HG03108 (cell line): ENCODE data around the gene ST6GAL1.
"Not testable (repeated sequence)": the region's sequence is repeated elsewhere in the genome, so short reads cannot be mapped to it uniquely, and the experiment has no call there.

ENCODE experiments used
- ATAC-seq: cut with Tn5 transposase; IDR thresholded peaks from one replicate; pipeline ENCODE4 v1.9.1; 2021; ENCODE audit warnings: moderate library complexity; ENCODE audit not compliant: unreplicated experiment

Gene ST6GAL1

DNA sequence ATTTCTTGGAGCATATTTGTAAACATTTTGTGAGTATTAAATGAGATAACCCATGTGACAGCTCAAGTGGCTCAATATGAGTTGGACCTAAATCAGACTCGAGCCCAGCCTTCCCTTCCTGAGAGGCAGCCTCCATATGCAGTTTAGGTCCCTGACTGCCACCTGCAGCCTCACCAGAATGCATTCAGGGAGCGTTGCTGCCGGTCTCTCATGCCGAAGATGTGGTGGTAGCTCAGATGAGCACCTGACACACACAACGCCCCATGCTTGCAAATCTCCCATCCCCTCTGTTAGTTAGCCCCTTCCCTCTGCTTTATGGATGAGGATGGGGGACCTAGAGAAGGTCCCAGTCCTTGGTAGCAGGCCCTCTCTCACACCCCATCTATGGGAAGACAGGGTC is 9.2 kb downstream of the ST6GAL1 start:
- no peak for ATAC-seq

DNA sequence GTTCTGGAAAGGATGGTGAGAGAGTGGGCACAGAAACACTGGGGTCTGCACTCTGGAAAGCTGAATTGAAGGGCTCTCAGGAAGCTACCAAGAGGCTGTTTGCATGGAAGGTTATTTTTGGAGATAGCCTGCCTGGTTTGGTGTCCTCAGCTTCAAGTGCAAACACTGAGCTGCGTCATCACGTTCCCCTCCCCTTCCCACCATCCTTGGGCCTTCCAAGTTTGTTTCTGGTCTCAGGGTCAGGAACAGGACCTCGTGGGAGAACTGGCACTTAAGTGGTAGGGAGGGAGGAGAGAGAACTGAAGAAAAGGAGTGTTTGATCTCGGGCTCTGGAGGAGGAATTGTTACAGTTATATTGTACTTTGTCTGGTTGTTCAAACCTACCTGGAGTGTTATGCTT is 10.6 kb downstream of the ST6GAL1 start:
- ATAC-seq, result no peak

DNA sequence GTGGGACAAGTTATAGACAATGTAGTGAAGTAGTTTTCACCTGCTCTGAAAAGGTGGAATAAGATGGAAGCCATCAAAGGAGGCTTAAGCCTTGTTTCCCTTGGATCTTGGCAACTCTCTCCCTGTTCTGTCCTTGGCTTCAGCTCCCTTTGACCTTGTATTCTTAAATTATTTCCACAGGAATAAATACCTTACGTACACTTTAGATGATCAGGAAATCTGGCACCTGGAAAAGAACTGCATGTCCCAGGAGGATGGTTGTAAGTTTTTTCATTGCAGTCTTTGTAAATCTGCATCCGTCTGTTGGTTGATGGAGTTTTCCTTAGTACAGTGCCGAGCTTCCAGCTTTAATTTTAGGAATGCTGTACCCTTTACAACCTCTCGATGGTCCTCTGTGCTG is 11.8 kb downstream of the ST6GAL1 start:
- no peak for ATAC-seq

DNA sequence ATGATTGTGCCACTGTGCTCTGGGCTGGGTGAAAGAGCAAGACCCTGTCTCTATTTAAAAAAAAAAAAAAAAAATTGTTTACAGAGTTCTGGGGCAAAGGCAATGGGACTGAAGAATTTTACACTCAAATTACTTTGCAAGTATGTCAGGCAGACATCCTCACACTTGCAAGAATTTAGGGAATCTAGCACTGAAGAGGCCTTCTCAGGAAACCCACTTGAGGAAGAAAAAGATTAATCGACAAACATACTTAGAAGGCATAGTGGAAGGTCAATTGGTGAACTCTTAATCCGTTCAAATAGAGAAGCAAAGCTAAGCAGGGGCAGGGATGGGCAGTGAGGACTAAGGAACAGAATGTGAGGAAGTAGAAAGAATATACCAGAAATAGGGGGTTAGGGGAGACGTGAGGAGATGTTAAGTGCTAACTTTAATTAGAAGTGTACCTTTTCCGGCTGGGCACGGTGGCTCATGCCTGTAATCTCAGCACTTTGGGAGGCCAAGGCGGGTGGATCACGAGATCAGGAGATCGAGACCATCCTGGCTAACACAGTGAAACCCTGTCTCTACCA is 15.0 kb downstream of the ST6GAL1 start:
- no peak for ATAC-seq

DNA sequence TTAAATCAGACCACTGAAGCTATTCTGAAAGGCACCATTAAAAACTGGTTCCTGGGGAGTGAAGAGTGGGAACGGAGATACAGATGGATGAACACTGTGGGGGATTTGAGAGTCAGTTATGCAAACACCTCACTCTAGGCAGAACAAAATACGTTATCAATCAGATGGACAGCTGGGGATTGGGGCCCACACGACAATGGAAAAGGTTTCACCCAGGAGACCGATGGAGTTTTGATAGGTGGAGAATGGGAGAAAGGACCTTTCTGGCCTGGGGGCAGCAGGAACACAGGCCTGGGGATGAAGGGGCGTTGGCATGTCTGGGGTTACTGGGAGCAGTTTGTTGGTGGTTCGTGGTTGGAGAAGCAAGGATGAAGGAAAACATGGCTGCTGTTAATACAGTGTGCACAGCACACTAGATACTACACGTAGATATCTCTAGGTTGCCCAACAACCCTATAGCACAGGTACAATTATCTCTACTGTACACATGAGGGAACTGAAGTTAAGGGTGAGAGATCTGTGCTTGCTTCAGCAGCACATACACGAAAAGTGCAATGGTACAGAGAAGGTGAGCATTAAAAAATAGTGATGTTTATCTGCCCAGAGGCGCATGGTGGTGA is 16.5 kb downstream of the ST6GAL1 start:
- peak; percentile 75 for ATAC-seq

DNA sequence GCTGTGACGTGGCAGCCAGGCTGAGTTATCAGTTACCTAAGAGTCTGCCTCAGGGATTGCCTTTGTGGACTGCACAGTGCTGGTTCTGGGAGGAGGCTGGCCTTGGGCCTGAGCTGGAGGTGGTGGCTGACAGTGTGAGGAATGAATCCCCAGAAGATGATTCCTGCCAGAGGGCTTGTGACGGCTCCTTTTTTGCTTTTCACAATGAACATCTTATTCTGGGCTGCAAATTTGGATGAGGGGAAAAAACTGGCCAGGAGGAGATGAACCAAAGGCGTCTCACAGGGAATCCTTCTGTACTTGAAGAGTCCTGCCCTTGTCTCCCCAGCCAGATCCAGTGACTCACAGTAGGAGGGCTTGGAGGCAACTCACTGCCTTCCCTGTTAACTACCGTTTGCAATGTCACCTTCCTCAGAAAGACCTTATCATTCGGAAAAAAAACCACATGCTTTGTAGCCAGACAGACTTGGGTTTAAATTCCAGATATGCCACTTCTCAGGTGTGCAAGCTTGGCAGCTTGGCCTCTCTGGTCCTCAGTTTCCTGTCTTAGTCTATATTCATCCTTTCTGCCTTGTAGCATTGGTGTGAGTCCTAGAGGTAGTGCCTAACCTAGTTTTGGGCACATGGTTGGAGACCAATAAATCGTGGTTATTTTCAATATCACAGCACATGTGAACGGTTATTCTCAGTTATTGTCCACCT is 19.1 kb downstream of the ST6GAL1 start:
- no peak for ATAC-seq

DNA sequence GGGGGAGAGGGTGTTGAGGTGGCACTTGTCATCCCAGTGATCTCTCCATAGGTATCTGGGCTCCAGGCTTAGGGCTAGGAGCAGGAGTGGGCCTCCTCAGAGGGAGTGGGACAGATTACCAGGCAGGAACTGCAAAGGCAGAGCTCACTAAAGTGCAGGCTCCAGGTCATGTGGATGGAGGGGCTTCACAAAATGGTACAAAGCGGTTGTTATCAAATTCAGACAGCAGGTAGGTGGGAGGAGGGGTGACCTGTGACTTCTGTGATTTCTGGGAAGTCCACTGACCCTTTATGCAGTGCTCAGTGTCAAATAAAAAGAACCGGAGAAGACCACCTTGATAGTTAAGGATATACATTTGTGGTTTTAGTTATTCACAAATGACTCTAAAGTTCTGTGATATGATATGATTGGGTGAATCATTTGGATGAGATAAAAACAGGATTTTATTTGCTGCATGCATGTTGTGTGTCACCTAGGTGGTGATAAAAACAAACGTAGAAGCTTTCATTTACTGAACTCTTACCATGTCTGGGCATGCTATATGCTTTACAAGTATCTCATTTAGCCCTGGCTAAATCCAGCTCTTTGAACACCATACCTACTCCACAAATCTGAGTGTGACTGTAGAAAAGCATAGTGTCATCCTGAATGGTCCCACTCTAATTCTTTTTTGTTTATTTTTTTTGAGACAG is 20.2 kb downstream of the ST6GAL1 start:
- ATAC-seq, result no peak

DNA sequence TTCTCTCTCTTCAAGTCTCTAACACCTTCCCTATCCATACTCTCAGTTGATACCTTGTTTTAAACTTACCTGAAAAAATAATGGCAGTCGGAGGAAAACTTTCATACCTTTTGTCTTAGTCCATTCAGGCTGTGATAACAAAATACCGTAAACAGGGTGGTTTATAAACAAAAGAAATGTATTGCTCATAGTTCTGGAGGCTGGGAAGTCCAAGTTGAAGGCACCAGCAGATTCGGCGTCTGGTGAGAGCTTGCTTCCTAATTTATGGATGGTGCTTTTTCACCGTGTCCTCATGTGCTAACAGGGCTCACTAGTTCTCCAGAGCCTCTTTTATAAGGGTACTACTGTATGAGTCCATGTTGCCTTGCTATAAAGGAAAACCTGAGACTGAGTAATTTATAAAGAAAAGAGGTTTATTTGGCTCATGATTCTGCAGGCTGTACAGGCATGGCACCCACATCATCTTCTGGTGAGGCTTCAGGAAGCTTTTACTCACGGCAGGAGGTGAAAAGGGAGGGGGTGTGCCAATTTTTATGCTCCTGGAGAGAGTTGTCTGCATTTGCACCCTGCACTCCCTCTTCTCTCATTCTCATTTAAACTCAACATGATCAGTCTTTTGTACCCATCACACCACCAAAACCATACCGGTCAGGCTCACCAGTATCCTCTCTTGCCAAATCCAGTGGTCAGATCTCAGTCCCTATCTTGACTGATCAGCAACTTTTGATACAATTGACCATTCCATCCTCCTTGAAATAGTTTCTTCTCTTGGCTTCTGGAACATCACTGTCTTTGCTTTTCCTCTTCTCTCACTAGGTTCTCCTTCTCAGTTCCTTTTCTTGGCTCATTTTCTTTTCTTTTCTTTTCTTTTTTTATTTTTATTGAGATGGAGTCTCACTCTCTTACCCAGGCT is 21.6 kb downstream of the ST6GAL1 start:
- no peak for ATAC-seq

DNA sequence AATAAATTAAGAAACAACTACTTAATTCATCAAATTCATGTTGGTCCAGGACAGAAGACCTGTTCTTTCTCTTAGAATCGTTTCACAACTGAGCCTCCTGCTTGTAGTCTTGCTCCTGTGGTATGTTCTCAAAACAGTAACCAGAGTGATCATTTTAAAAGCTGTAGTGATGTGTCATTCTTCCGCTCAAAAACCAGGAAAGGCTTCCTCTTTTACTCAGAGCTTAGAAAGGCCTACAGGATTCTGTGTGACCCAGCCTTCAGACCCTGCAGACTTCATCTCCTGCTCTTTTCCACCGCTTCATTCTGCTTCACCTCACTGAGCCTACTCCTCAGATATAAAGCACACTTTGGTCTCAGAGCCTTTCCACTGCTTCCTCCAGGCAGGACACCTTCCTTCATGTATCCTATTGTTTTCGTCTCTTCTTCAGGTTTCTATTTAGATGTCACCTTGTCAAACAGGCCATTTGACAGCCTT is 22.7 kb downstream of the ST6GAL1 start:
- peak; percentile 68 for ATAC-seq

DNA sequence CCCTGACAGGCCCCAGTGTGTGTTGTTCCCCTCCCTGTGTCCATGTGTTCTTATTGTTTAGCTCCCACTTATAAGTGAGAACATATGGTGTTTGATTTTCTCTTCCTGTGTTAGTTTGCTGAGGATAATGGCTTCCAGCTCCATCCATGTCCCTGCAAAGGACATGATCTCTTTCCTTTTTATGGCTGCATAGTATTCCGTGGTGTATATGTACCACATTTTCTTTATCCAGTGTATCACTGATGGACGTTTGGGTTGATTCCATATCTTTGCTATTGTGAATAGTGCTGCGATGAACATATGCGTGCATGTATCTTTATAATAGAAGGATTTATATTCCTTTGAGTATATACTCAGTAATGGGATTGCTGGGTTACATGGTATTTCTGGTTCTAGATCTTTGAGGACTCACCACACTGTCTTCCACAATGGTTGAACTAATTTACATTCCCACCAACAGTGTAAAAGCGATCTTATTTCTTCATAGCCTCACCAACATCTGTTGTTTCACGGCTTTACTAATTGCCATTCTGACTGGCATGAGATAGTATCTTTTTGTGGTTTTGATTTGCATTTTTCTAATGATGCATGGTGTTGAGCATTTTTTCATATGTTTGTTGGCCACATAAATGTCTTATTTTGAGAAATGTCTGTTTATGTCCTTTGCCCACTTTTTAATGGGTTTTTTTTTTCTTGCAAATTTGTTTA is 23.8 kb downstream of the ST6GAL1 start:
- ATAC-seq, result not testable (repeated sequence)

DNA sequence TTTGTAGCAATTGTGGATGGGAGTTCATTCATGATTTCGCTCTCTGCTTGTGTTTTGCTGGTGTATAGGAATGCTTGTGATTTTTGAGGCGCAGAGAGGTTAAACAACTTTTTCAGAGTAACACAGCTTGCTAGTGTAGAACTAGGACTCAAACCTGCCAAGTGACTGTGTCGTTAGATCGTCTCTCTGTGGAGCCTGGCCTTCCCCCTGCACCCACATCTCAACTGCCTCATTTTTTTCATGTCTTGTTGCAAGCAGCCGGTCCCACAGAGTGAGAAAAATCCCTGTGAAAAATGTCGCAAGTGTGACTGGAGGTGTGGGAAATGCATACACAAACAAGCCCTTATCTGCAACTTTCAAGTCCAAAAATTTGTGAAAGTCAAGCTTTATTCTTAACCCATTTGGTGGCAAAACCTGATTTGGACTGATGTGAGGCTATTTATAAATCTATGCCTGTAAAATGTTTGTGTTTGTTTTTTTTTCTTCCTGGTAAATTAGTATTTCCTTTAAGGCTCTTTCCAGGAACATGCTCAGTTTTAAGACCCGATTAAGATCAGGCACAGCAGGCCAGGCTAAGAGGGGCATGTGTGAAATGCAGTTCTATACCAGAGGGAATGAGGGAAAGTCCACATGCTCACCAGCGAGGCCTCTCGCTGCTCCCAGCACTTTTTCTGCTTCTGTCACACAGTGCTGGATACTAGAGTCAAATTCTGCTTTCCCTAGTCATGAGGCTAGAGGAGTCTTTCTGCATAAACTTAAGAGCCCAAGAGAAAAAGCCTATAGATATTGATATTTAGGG is 25.8 kb downstream of the ST6GAL1 start:
- no peak for ATAC-seq

DNA sequence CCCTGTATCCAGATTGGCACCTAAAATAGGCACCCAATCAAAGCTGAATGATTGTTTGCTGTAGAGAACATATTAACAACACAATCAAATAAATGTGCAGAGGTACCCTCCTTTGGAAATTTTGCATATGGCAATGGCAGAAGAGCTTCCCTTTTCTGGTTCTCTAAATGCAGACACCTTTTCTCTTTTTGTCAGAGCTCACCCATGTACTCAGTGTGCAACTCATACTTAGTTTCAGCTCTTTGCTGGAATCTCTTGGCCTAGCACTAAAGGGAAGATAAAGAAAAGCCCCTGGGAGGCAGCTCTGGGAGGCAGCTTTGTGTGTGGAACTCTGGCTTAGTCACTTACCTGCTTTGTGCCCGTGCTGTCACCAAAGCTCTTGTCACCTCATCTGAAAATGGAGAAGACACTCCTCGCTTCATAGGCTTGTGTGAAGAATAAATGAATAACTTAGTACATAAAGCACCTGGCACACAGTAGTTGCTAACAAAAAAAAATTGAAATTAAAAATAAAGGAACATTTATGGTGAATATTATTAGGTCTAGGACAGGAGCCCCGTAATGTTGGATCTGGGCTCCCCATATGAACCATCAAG is 28.8 kb downstream of the ST6GAL1 start:
- ATAC-seq, result peak; percentile 43

DNA sequence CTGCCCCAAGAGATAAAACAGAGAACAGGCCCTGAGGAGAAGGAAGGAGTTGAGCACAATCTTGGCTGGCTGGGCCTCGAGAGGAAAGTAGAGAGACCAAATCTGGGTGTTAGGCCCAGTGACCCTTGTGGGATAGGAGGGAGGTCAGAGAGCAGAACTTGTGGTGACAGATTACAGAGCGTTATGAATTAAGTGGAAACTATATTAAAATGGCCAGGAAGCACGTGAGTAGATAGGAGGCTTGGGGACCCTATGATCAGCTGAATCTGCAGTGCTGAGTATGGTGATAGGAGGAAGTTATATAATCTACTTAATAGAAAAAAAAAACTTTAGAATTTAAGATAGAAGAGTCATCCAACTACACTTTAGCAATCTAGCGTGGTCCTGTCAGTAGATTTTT is 30.0 kb downstream of the ST6GAL1 start:
- no peak for ATAC-seq

DNA sequence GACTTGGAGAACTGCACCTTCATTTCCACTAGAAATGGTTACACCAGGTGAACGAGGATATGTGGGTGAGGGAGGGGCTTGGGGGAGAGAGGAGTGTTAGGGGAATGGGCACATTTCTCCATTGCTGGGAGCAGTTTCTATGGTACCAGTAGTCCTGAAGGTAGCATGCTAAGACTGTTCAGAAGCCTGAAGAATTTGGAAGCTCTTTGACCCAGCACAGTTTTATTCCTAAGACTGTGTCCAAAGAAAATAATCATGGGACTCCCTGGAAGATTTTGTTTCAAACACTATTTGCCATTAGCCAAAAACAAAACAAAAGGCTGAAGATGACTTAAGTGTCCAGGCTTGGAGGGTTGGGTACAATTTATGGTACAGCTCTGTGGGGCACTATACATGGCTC is 32.1 kb downstream of the ST6GAL1 start:
- ATAC-seq, result no peak

DNA sequence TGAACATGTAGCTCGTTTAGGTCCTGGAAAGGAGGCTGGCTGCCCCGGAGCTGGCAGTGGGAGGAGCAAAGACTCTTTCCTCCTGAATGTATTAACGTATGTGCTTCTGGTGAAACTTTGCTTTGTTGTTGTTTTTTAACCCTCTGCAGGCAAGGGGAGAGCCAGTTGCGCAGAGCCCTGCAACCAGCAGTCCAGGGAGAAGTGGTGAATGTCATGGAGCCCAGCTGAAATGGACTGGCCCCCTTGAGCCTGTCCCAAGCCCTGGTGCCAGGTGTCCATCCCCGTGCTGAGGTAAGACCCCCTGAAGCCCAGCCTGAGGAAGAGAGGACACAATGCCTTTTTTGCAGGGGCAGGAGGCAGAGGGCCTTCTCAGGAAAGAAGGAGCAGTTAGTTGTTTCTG is 33.3 kb downstream of the ST6GAL1 start:
- no peak for ATAC-seq

DNA sequence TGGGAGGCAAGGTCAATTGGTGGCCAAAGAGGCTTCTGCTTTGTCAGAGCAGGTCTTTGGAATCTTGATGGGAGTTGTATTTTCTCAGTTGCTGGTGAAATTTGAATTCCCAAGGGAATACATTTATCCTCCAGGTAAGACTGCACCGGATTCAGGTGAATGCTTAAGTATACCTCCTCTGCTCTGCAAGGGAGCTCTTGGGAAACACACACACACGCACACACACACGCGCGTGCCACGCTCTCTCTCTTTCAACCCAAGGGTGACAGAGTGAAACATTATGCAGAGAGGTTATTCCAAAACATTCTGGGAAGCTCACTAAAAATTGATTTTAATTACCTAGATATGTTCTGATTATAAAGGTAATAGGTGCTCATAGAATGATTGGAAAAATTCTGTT is 33.7 kb downstream of the ST6GAL1 start:
- ATAC-seq, result no peak

DNA sequence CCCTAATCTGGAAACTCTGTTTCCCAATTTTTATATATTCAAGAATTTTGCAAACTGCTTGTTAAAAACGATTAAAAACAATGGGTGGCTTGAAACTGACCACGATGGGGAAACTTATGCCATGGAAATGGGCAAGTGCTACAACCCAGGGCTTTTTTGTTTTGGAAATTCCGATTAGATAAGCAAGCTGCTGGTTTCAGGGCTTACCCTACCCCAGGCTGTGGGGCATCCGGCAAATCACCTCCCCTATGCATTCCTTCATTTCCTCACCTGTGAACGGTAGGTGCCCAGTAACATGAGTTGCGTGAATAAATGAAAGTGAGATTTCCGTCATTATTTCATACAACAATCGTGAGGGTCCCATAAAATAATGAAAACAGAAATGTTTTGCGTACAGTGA is 34.3 kb downstream of the ST6GAL1 start:
- ATAC-seq, result no peak

DNA sequence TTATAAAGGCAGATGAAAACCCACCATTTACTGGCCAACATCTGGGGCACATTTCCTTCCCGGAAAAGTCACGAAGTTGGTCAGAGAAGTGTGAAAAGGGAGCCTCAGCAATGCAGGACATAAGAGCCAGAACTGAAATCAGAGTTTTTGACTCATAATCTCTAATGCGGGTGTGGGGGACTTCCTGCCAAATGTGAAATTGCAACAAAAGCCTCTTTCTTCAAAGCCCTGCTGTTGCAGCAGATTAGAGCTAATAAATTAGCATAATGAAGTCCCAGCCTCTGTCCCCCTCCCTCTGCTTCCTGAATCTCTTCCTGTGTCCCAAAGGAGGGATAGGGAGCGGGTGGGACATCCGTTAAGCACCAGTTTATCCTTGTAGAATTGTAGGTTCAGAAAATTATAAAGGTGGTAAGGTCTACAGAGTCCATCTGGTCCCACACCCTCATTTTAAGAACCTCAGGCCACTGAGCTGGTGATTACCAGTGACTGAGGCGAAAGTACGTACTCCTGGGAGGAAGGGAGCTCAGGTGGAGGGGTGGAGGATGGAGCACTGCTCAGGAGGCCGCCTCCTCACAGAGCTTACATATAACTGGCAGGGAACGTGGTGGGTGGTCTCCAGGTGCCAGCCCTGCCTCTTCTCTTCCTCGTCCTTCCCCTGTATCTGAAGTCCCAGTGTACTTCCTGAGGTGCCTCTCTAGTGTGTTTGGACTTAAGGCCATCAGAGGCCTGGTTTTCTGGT is 35.0 kb downstream of the ST6GAL1 start:
- no peak for ATAC-seq
